GM23338 (cell line): ENCODE data around the gene FBXO17. TPM values are rescaled to one million over a fixed set of nuclear protein-coding genes. Genes with fewer than 3 reads are reported as not detected.

Source experiments
- CREB1 ChIP-seq: fragments of 250-450 bp; sonication (Bioruptor Pico); IDR thresholded peaks from 2 replicates; pipeline ENCODE4 v1.5.0; 2020; ENCODE audit warnings: low read depth, mild to moderate bottlenecking, moderate library complexity
- EZH2 ChIP-seq: fragments of 200-600 bp; sonication (generic); IDR thresholded peaks from one replicate; pipeline ENCODE4 v1.8.0; 2017; ENCODE audit warnings: antibody characterized with exemption, mild to moderate bottlenecking, low read depth; ENCODE audit not compliant: unreplicated experiment
- EZH2phosphoT487 ChIP-seq: fragments of 200-600 bp; sonication (generic); IDR thresholded peaks from one replicate; pipeline ENCODE4 v1.8.1; 2018; ENCODE audit warnings: antibody characterized with exemption; ENCODE audit not compliant: unreplicated experiment
- JUNB ChIP-seq: IDR thresholded peaks from one replicate; pipeline ENCODE4 v1.6.1; 2016; ENCODE audit warnings: antibody characterized with exemption; ENCODE audit not compliant: unreplicated experiment
- NANOG ChIP-seq: IDR thresholded peaks from 2 replicates; pipeline ENCODE4 v1.6.1; 2016; ENCODE audit warnings: antibody characterized with exemption, borderline replicate concordance
- POLR2AphosphoS5 ChIP-seq: IDR thresholded peaks from 2 replicates; pipeline ENCODE4 v1.6.1; 2016; ENCODE audit warnings: antibody characterized with exemption, low read depth
- ZNF114 ChIP-seq: fragments of 250-450 bp; sonication (Bioruptor Pico); IDR thresholded peaks from 2 replicates; pipeline ENCODE4 v1.5.0; 2020; ENCODE audit warnings: mild to moderate bottlenecking, moderate library complexity
- polyA plus RNA-seq: library from polyadenylated mRNA; unstranded; fragments of >200 nt; fragmentation: Nextera tagmentation; extraction: Ambion mirVana; gene quantifications from 2 replicates; pipeline ENCODE4 v1.2.1, GENCODE V29; 2016
- total RNA-seq: library from RNA; depleted of rRNA; stranded (reverse); fragments of >200 nt; shearing (Covaris generic); gene quantifications from 2 replicates; pipeline ENCODE4 v1.2.3, GENCODE V29; 2014
- TF ChIP-seq, protein P1 (sequence below): fragments of 250-450 bp; sonication (Bioruptor Pico); IDR thresholded peaks from 2 replicates; pipeline ENCODE4 v1.5.0; 2020; ENCODE audit warnings: mild to moderate bottlenecking, moderate library complexity
- TF ChIP-seq, protein P2 (sequence below): IDR thresholded peaks from 2 replicates; pipeline ENCODE4 v1.6.1; 2016; ENCODE audit warnings: antibody characterized with exemption
- TF ChIP-seq, protein P3 (sequence below): IDR thresholded peaks from one replicate; pipeline ENCODE4 v1.6.1; 2018; ENCODE audit warnings: antibody characterized with exemption; ENCODE audit not compliant: unreplicated experiment

The FBXO17 gene
- total and polyA plus RNA-seq, 2 experiments from 2014 or later: 17.2 to 29.0 TPM

DNA sequence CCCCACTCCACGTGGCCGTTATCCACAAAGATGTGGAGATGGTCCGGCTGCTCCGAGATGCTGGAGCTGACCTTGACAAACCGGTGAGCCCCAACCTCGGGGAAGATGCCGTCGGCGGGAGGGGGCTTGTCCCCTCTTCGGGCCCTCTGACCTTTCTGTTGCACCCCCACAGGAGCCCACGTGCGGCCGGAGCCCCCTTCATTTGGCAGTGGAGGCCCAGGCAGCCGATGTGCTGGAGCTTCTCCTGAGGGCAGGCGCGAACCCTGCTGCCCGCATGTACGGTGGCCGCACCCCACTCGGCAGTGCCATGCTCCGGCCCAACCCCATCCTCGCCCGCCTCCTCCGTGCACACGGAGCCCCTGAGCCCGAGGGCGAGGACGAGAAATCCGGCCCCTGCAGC, 68.3 kb downstream of the FBXO17 start (continued):
- TF ChIP-seq, protein P1, sequence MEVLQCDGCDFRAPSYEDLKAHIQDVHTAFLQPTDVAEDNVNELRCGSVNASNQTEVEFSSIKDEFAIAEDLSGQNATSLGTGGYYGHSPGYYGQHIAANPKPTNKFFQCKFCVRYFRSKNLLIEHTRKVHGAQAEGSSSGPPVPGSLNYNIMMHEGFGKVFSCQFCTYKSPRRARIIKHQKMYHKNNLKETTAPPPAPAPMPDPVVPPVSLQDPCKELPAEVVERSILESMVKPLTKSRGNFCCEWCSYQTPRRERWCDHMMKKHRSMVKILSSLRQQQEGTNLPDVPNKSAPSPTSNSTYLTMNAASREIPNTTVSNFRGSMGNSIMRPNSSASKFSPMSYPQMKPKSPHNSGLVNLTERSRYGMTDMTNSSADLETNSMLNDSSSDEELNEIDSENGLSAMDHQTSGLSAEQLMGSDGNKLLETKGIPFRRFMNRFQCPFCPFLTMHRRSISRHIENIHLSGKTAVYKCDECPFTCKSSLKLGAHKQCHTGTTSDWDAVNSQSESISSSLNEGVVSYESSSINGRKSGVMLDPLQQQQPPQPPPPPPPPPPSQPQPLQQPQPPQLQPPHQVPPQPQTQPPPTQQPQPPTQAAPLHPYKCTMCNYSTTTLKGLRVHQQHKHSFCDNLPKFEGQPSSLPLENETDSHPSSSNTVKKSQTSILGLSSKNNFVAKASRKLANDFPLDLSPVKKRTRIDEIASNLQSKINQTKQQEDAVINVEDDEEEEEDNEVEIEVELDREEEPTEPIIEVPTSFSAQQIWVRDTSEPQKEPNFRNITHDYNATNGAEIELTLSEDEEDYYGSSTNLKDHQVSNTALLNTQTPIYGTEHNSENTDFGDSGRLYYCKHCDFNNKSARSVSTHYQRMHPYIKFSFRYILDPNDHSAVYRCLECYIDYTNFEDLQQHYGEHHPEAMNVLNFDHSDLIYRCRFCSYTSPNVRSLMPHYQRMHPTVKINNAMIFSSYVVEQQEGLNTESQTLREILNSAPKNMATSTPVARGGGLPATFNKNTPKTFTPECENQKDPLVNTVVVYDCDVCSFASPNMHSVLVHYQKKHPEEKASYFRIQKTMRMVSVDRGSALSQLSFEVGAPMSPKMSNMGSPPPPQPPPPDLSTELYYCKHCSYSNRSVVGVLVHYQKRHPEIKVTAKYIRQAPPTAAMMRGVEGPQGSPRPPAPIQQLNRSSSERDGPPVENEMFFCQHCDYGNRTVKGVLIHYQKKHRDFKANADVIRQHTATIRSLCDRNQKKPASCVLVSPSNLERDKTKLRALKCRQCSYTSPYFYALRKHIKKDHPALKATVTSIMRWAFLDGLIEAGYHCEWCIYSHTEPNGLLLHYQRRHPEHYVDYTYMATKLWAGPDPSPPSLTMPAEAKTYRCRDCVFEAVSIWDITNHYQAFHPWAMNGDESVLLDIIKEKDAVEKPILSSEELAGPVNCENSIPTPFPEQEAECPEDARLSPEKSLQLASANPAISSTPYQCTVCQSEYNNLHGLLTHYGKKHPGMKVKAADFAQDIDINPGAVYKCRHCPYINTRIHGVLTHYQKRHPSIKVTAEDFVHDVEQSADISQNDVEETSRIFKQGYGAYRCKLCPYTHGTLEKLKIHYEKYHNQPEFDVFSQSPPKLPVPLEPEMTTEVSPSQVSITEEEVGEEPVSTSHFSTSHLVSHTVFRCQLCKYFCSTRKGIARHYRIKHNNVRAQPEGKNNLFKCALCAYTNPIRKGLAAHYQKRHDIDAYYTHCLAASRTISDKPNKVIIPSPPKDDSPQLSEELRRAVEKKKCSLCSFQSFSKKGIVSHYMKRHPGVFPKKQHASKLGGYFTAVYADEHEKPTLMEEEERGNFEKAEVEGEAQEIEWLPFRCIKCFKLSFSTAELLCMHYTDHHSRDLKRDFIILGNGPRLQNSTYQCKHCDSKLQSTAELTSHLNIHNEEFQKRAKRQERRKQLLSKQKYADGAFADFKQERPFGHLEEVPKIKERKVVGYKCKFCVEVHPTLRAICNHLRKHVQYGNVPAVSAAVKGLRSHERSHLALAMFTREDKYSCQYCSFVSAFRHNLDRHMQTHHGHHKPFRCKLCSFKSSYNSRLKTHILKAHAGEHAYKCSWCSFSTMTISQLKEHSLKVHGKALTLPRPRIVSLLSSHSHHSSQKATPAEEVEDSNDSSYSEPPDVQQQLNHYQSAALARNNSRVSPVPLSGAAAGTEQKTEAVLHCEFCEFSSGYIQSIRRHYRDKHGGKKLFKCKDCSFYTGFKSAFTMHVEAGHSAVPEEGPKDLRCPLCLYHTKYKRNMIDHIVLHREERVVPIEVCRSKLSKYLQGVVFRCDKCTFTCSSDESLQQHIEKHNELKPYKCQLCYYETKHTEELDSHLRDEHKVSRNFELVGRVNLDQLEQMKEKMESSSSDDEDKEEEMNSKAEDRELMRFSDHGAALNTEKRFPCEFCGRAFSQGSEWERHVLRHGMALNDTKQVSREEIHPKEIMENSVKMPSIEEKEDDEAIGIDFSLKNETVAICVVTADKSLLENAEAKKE (CRISPR knock-in tag): no peak
- no peak for TF ChIP-seq POLR2AphosphoS5
- TF ChIP-seq EZH2: no peak
- TF ChIP-seq NANOG: no peak
- TF ChIP-seq CREB1: no peak
- no peak for TF ChIP-seq JUNB
- TF ChIP-seq, protein P2, sequence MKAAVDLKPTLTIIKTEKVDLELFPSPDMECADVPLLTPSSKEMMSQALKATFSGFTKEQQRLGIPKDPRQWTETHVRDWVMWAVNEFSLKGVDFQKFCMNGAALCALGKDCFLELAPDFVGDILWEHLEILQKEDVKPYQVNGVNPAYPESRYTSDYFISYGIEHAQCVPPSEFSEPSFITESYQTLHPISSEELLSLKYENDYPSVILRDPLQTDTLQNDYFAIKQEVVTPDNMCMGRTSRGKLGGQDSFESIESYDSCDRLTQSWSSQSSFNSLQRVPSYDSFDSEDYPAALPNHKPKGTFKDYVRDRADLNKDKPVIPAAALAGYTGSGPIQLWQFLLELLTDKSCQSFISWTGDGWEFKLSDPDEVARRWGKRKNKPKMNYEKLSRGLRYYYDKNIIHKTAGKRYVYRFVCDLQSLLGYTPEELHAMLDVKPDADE: no peak
- no peak for TF ChIP-seq ZNF114 (CRISPR knock-in tag)
- no peak for TF ChIP-seq EZH2phosphoT487
- TF ChIP-seq, protein P3, sequence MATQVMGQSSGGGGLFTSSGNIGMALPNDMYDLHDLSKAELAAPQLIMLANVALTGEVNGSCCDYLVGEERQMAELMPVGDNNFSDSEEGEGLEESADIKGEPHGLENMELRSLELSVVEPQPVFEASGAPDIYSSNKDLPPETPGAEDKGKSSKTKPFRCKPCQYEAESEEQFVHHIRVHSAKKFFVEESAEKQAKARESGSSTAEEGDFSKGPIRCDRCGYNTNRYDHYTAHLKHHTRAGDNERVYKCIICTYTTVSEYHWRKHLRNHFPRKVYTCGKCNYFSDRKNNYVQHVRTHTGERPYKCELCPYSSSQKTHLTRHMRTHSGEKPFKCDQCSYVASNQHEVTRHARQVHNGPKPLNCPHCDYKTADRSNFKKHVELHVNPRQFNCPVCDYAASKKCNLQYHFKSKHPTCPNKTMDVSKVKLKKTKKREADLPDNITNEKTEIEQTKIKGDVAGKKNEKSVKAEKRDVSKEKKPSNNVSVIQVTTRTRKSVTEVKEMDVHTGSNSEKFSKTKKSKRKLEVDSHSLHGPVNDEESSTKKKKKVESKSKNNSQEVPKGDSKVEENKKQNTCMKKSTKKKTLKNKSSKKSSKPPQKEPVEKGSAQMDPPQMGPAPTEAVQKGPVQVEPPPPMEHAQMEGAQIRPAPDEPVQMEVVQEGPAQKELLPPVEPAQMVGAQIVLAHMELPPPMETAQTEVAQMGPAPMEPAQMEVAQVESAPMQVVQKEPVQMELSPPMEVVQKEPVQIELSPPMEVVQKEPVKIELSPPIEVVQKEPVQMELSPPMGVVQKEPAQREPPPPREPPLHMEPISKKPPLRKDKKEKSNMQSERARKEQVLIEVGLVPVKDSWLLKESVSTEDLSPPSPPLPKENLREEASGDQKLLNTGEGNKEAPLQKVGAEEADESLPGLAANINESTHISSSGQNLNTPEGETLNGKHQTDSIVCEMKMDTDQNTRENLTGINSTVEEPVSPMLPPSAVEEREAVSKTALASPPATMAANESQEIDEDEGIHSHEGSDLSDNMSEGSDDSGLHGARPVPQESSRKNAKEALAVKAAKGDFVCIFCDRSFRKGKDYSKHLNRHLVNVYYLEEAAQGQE: no peak
